HEK293T (cell line): ENCODE data around the gene DCXR.

Experiments
- CTCF ChIA-PET: fragments of 350-600 bp; formaldehyde crosslinking; extraction: SDS; loops from one replicate; lab custom pipeline; 2021; ENCODE audit warnings: antibody characterized with exemption, inconsistent platforms; lab: Yijun Ruan, JAX
- POLR2A ChIA-PET: fragments of 350-600 bp; formaldehyde crosslinking; extraction: SDS; loops from one replicate; lab custom pipeline; 2020; ENCODE audit warnings: antibody characterized with exemption, inconsistent platforms; lab: Yijun Ruan, JAX
- DNase-seq: peaks from one replicate; pipeline ENCODE4 v3.0.0; 2012; ENCODE audit warnings: mixed read lengths; ENCODE audit errors: extremely low spot score
- ARNT ChIP-seq: fragments of 450-650 bp; IDR thresholded peaks from 2 replicates; pipeline ENCODE4 v1.6.1; 2017; ENCODE audit warnings: mild to moderate bottlenecking
- BHLHE40 ChIP-seq: fragments of 450-650 bp; IDR thresholded peaks from 2 replicates; pipeline ENCODE4 v1.6.1; 2016; ENCODE audit warnings: mild to moderate bottlenecking, moderate library complexity, borderline replicate concordance
- CTBP1 ChIP-seq: fragments of 450-650 bp; IDR thresholded peaks from 2 replicates; pipeline ENCODE4 v1.6.1; 2016; ENCODE audit warnings: borderline replicate concordance
- ELF4 ChIP-seq: fragments of 450-650 bp; IDR thresholded peaks from 2 replicates; pipeline ENCODE4 v1.6.1; 2017; ENCODE audit warnings: antibody characterized with exemption
- FOXA1 ChIP-seq: fragments of 450-650 bp; IDR thresholded peaks from 2 replicates; pipeline ENCODE4 v1.6.1; 2016; ENCODE audit warnings: mild to moderate bottlenecking
- FOXK2 ChIP-seq: fragments of 450-650 bp; IDR thresholded peaks from 2 replicates; pipeline ENCODE4 v1.6.1; 2016; ENCODE audit warnings: mild to moderate bottlenecking
- FOXM1 ChIP-seq: fragments of 450-650 bp; IDR thresholded peaks from 2 replicates; pipeline ENCODE4 v1.6.1; 2017; ENCODE audit warnings: mild to moderate bottlenecking, borderline replicate concordance
- HDGF ChIP-seq: fragments of 450-650 bp; IDR thresholded peaks from 2 replicates; pipeline ENCODE4 v1.6.1; 2017; ENCODE audit warnings: antibody characterized with exemption, borderline replicate concordance
- L3MBTL2 ChIP-seq: fragments of 450-650 bp; conservative IDR thresholded peaks from 2 replicates; pipeline ENCODE4 v1.6.1; 2016; ENCODE audit warnings: mild to moderate bottlenecking
- LEF1 ChIP-seq: fragments of 450-650 bp; IDR thresholded peaks from 2 replicates; pipeline ENCODE4 v1.6.1; 2017; ENCODE audit warnings: mild to moderate bottlenecking, borderline replicate concordance
- NFRKB ChIP-seq: fragments of 450-650 bp; IDR thresholded peaks from 2 replicates; pipeline ENCODE4 v1.6.1; 2016; ENCODE audit warnings: mild to moderate bottlenecking, moderate library complexity
- SP1 ChIP-seq: fragments of 450-650 bp; IDR thresholded peaks from 2 replicates; pipeline ENCODE4 v1.6.1; 2017
- SUZ12 ChIP-seq: fragments of 450-650 bp; IDR thresholded peaks from 2 replicates; pipeline ENCODE4 v1.6.1; 2016; ENCODE audit warnings: mild to moderate bottlenecking
- TARDBP ChIP-seq: fragments of 450-650 bp; IDR thresholded peaks from 2 replicates; pipeline ENCODE4 v1.6.1; 2016
- ZNF384 ChIP-seq: fragments of 450-650 bp; IDR thresholded peaks from 2 replicates; pipeline ENCODE4 v1.6.1; 2016
- TF ChIP-seq, protein P1 (sequence below): fragments of 450-650 bp; IDR thresholded peaks from 2 replicates; pipeline ENCODE4 v1.6.1; 2016

The DCXR gene

DNA sequence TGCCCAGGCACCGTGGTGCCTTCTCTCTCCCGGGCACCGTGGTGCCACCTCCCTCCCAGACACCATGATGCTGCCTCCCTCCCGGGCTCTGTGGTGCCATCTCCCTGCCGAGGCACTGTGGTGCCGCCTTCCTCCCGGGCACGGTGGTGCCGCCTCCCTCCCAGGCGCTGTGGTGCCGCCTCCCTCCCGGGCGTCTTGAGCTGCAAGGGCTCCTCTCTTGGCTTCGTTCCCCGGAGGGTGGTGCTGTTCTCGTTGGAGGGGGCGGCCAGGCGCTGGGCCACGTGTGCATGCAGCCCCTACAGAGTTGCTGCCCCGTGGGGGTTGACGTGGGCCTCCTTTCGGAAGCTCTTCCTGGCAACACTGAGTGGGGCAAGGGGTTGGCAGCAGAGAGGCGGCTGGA lies 23.1 kb downstream of the DCXR start:
- DNase-seq, result no peak
- CTCF ChIA-PET, result no interaction called here
- POLR2A ChIA-PET, result no interaction called here
- TF ChIP-seq SUZ12 (no peak), FOXK2 (no peak), HDGF (no peak), L3MBTL2 (no peak)

DNA sequence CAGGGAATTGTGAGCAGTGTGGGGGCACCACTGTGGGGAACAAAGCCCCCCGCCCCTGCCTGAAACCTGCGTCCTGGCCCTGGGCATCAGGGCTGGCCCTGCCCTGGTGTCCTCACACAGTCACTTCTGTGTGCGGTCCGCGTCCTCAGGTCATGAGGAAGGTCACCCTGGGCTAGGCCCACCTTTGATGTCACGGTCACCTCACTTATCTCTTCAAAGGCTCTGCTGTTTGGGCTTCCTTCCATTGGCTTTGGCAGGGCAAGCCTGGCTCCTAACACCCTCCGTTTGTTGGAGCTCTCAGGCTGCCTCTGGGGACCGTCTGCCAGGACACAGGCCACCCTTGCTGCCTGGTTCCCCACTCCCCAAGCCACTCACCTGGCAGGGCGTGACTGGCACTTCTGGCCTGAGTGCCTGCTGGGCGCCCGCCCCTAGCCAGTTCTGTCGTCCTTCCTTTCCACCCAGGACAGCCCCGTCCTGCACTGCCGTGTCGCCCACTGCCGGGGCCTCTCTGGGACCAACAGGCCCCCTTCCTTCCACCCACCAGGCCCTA lies 23.6 kb downstream of the DCXR start:
- ChIA-PET CTCF (no interaction called here), POLR2A (interaction anchor here (1.5 kb wide), 1 partner anchor 9 kb away, joined by 4 read pairs; the partner anchor contains the start of genes CENPX and LRRC45)
- DNase-seq, result no peak
- no peak for TF ChIP-seq CTBP1
- no peak for TF ChIP-seq LEF1
- TF ChIP-seq, protein P1, sequence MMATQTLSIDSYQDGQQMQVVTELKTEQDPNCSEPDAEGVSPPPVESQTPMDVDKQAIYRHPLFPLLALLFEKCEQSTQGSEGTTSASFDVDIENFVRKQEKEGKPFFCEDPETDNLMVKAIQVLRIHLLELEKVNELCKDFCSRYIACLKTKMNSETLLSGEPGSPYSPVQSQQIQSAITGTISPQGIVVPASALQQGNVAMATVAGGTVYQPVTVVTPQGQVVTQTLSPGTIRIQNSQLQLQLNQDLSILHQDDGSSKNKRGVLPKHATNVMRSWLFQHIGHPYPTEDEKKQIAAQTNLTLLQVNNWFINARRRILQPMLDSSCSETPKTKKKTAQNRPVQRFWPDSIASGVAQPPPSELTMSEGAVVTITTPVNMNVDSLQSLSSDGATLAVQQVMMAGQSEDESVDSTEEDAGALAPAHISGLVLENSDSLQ, result no peak
- TF ChIP-seq L3MBTL2, result no peak
- no peak for TF ChIP-seq ZNF384
- no peak for TF ChIP-seq FOXM1
- TF ChIP-seq SUZ12, result no peak

DNA sequence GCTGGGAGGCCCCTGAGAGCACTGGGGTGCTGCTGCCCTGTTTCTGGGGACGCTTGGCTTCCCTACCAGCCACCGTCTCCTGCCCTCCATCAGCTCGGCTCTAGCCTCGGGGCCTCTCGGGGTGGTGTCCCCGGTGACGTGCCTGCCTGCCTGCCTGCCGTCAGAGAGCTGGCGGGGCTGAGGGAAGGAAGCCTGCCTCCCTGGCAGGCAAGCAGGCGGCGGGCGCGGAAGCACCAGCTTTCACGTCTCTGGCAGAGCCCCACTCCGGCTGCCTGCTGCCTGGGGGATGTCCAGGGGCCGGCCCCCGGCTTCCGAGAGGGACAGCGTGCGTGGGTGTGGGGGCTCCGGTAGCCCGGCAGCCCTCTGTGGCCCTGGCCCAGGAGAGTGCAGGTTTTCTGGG lies 24.2 kb downstream of the DCXR start:
- no peak for DNase-seq
- ChIA-PET POLR2A (interaction anchor here (1.5 kb wide), 1 partner anchor 9 kb away, joined by 4 read pairs; the partner anchor contains the start of genes CENPX and LRRC45), CTCF (interaction anchor here (0.6 kb wide), 1 partner anchor 95 kb away, joined by 4 read pairs; no protein-coding TSS in a partner anchor)
- TF ChIP-seq FOXK2, result no peak
- no peak for TF ChIP-seq TARDBP
- TF ChIP-seq LEF1, result no peak
- no peak for TF ChIP-seq FOXA1
- TF ChIP-seq, protein P1, result no peak
- no peak for TF ChIP-seq ZNF384
- TF ChIP-seq NFRKB, result no peak
- TF ChIP-seq ARNT, result no peak
- TF ChIP-seq HDGF, result no peak
- no peak for TF ChIP-seq BHLHE40
- TF ChIP-seq L3MBTL2, result no peak
- no peak for TF ChIP-seq SP1
- TF ChIP-seq CTBP1, result no peak

DNA sequence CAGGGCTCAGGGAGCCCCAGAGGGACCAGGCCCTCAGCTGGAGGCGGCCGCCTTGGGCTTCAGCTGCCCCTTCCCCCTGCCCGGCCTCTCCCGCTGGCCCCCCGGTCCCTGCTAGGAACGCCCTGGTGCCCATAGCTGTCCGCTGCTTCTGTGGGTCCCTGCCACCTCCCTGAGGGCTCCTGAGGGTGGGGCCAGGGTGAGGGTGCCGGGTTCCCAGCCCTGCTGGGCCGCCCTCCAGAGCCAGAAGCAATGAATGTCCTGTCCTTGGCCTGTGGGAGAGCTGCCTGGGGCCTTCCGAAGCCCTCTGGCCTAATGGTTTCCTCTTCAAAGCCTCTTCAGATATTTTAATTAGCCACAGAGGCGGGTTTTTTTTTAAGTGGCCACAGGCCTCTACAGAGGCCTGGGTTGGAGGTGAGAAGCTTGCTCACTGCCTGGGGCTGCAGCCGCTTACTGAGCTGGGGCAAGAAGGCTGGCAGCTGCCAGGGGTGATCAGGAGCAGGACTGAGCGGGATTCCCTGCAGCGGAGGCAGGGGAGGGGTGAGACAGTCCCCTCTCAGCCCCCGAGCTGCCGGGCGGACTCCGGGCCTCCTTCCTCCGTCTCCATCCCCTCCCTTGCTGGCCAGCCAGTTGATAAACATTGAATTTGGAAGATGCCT lies 24.7 kb downstream of the DCXR start:
- no peak for DNase-seq
- TF ChIP-seq FOXK2, result no peak
- TF ChIP-seq LEF1, result no peak
- no peak for TF ChIP-seq ELF4
- no peak for TF ChIP-seq CTBP1
- no peak for TF ChIP-seq FOXA1
- TF ChIP-seq SUZ12, result no peak
- TF ChIP-seq SP1, result no peak
- no peak for TF ChIP-seq FOXM1
- no peak for TF ChIP-seq BHLHE40
- no peak for TF ChIP-seq TARDBP
- TF ChIP-seq, protein P1, result no peak
- TF ChIP-seq ARNT, result no peak
- TF ChIP-seq NFRKB, result no peak
- no peak for TF ChIP-seq L3MBTL2
- TF ChIP-seq HDGF, result no peak
- TF ChIP-seq ZNF384, result no peak
- CTCF ChIA-PET, result interaction anchor here (0.6 kb wide), 1 partner anchor 96 kb away, joined by 4 read pairs; no protein-coding TSS in a partner anchor
- POLR2A ChIA-PET, result interaction anchor here (1.5 kb wide), 1 partner anchor 10 kb away, joined by 4 read pairs; the partner anchor contains the start of genes CENPX and LRRC45

DNA sequence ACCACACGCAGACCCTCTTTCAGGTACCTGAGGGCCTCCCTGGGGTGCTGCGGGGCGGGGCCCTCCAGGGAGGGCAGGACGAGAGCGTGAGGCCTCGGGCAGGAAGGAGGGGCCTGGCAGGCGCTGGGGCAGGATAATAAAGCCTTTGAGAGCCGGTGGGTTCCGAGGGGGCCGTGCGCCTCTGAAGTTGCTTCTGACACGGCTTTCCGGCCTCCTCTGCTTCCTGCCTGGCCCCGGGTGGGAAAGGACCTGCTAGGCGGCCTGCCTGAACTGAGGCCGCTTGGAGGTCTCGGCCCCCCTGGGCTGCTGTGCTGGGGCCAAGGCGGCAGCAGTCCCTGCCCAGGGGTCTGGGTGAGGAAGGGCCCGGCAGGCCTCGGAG lies 25.2 kb downstream of the DCXR start:
- TF ChIP-seq FOXA1 (no peak), ELF4 (no peak)
- ChIA-PET POLR2A (interaction anchor here (1.5 kb wide), 1 partner anchor 11 kb away, joined by 4 read pairs; the partner anchor contains the start of genes CENPX and LRRC45), CTCF (no interaction called here)
- no peak for DNase-seq

DNA sequence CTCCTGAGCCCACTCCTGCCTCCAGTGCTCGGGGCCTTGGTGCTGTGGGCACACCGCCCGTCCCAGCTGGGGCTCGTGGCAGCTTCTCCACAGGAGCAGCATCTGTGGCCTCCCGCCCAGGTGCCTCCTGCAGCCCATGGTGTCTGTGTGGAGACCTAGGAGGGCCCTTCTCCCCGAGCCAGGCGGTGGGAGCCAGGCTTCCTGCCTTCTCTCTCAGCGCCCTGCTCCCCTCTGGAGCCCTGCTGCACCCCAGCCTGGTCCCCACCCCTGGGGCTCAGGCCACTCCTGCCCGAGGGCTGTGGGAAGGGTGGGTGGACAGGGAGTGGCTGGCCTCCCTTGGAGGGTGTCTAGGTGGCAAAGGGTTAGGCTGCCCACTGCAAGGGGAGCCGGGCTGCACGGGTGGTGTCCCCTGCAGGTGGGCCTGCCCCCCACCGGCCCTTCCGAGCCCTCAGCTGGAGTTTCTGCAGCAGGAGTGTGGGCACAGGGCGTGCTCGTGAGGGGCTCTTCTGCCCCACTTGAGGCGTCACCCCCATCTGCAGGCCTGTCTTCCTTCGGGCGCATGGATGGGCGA lies 25.8 kb downstream of the DCXR start:
- ChIA-PET POLR2A (no interaction called here), CTCF (no interaction called here)
- no peak for TF ChIP-seq NFRKB
- no peak for TF ChIP-seq BHLHE40
- TF ChIP-seq CTBP1, result no peak
- DNase-seq, result no peak
